Endothelial cell of umbilical vein (primary cell): ENCODE results near the gene YTHDF1. TPM values are rescaled to one million over a fixed set of nuclear protein-coding genes. Genes with fewer than 3 reads are reported as not detected.

Experiments used
- BruUV-seq: library from RNA; stranded (reverse); fragments of 400-500 nt; replicated peaks from 2 replicates; lab custom pipeline; 2021; lab: Mats Ljungman, UMichigan
- CTCF ChIA-PET: fragments of 300-600, 350-600 bp; sonication (Branson Sonifier 250); formaldehyde crosslinking; loops from one replicate; lab custom pipeline; 2021; ENCODE audit warnings: antibody characterized with exemption, inconsistent platforms; lab: Charles Lee
- POLR2A ChIA-PET: fragments of 300-600, 350-600 bp; sonication (Branson Sonifier 250); formaldehyde crosslinking; loops from one replicate; lab custom pipeline; 2021; ENCODE audit warnings: antibody characterized with exemption, inconsistent platforms; lab: Charles Lee
- DNase-seq: peaks from one replicate; pipeline ENCODE4 v3.0.0-alpha.2; 2011; ENCODE audit warnings: low read depth, low spot score
- FAIRE-seq: peaks from 2 replicates; lab custom pipeline; 2011; peaks lifted over from hg19 to GRCh38; lab: Jason Lieb, UNC
- H2AFZ ChIP-seq: 2 replicates; pipeline ENCODE4 v1.6.0; 2012; ENCODE audit warnings: low read depth, low read length, control low read depth, inconsistent platforms
- H3K27ac ChIP-seq: 2 replicates; pipeline ENCODE4 v1.5.1; 2011; ENCODE audit warnings: low read depth, mild to moderate bottlenecking, control low read depth, low read length, moderate library complexity; ENCODE audit not compliant: insufficient read depth
- H3K27me3 ChIP-seq, 2 experiments: 2 replicates each; pipeline versions ENCODE4 v1.6.0 to v1.6.1; 2011; ENCODE audit warnings: low read length in 2 of 2, mixed read lengths in 1 of 2; ENCODE audit not compliant: control insufficient read depth in 2 of 2, insufficient read depth in 2 of 2
- H3K36me3 ChIP-seq, 2 experiments: 2 replicates in 1 of 2; 3 replicates in 1 of 2; pipeline ENCODE4 v1.5.1; 2011; ENCODE audit warnings: low read length in 2 of 2, mild to moderate bottlenecking in 1 of 2, moderate library complexity in 1 of 2; ENCODE audit not compliant: control insufficient read depth in 2 of 2, insufficient read depth in 2 of 2; ENCODE audit errors: extremely low read depth in 1 of 2
- H3K4me1 ChIP-seq: 3 replicates; pipeline ENCODE4 v1.5.1; 2011; ENCODE audit warnings: mild to moderate bottlenecking, low read length; ENCODE audit not compliant: control insufficient read depth, insufficient read depth; ENCODE audit errors: extremely low read depth
- H3K4me2 ChIP-seq: 2 replicates; pipeline ENCODE4 v1.6.1; 2011; ENCODE audit warnings: low read length, control low read depth, mixed read lengths; ENCODE audit not compliant: insufficient read depth
- H3K4me3 ChIP-seq, 3 experiments: fragments of 200-600 bp in 1 of 3; sonication (generic), shearing (Covaris generic) in 1 of 3; replicated peaks in 1 of 3; 2 replicates each; pipeline ENCODE4 v1.5.1; 2011 to 2016; ENCODE audit warnings: control low read depth in 3 of 3, low read length in 3 of 3, mild to moderate bottlenecking in 2 of 3, inconsistent platforms in 1 of 3, low read depth in 1 of 3, moderate library complexity in 1 of 3; ENCODE audit not compliant: insufficient read depth in 1 of 3
- H3K79me2 ChIP-seq: 2 replicates; pipeline ENCODE4 v1.6.0; 2012; ENCODE audit warnings: low read length, inconsistent platforms; ENCODE audit not compliant: control insufficient read depth, insufficient read depth
- H3K9ac ChIP-seq: replicated peaks from 2 replicates; pipeline ENCODE3; 2011; ENCODE audit warnings: low read length, control low read depth; ENCODE audit not compliant: insufficient read depth; ENCODE audit errors: extremely low read depth
- H3K9me1 ChIP-seq: replicated peaks from 3 replicates; pipeline ENCODE4 v1.6.0; 2011; ENCODE audit warnings: mild to moderate bottlenecking, low read length; ENCODE audit not compliant: control insufficient read depth, insufficient read depth; ENCODE audit errors: extremely low read depth
- H3K9me3 ChIP-seq: replicated peaks from 2 replicates; pipeline ENCODE4 v1.5.1; 2012; ENCODE audit warnings: low read length, inconsistent platforms; ENCODE audit not compliant: control insufficient read depth, insufficient read depth
- H4K20me1 ChIP-seq: replicated peaks from 2 replicates; pipeline ENCODE3; 2011; ENCODE audit warnings: mild to moderate bottlenecking, low read length; ENCODE audit not compliant: control insufficient read depth, insufficient read depth; ENCODE audit errors: extremely low read depth
- EZH2 ChIP-seq: IDR thresholded peaks from 2 replicates; pipeline ENCODE4 v1.6.1; 2012; ENCODE audit warnings: borderline replicate concordance, low read depth, mild to moderate bottlenecking, moderate library complexity, low read length, inconsistent platforms; ENCODE audit not compliant: severe bottlenecking
- FOS ChIP-seq: IDR thresholded peaks from 2 replicates; pipeline ENCODE4 v1.6.1; 2011; ENCODE audit warnings: mild to moderate bottlenecking, low read length, moderate library complexity, borderline replicate concordance; ENCODE audit not compliant: insufficient read depth
- GATA2 ChIP-seq: IDR thresholded peaks from 2 replicates; pipeline ENCODE4 v1.7.0; 2011; ENCODE audit warnings: low read depth, mild to moderate bottlenecking, moderate library complexity, mixed read lengths, low read length; ENCODE audit not compliant: insufficient read length, insufficient read depth
- dilution Hi-C: fragments of 300-500 bp; cut with MboI; formaldehyde crosslinking; loops from one replicate; pipeline ENCODE4 v1.15.0; 2019; ENCODE audit warnings: low sequenced_read_pairs; ENCODE audit not compliant: extremely low pct_ligation_motif_present
- intact Hi-C: fragments of 100-400 bp; cut with micrococcal nuclease; formaldehyde crosslinking; loops from one replicate; pipeline ENCODE4 v1.10.0; 2022
- polyA plus RNA-seq, 4 experiments: library from polyadenylated mRNA; depleted of rRNA in 3 of 4; stranded (reverse) in 3 of 4; unstranded in 1 of 4; fragments of >200 nt; gene quantifications; 2 replicates each; pipeline versions ENCODE4 v1.2.1 to v1.2.3, GENCODE V29; 2011 to 2012; ENCODE audit warnings: missing spikeins in 1 of 4
- total RNA-seq: library from RNA; stranded (reverse); gene quantifications from 2 replicates; pipeline ENCODE4 v1.2.3, GENCODE V29; 2021
- TF ChIP-seq, protein P1 (sequence below), 2 donors: IDR thresholded peaks; 1 replicate in 1 of 2; 2 replicates in 1 of 2; pipeline ENCODE4 v1.5.1; 2011; ENCODE audit warnings: low read length in 2 of 2, mild to moderate bottlenecking in 2 of 2, moderate library complexity in 2 of 2, control low read depth in 1 of 2, inconsistent platforms in 1 of 2, low read depth in 1 of 2; ENCODE audit not compliant: insufficient read depth in 1 of 2; ENCODE audit errors: extremely low read depth in 1 of 2

The YTHDF1 gene
- total and polyA plus RNA-seq, 2 donors (not counting 3 experiments of a cell fraction or from before 2014, with no cell fraction given) = 25.2 to 44.4 TPM

DNA sequence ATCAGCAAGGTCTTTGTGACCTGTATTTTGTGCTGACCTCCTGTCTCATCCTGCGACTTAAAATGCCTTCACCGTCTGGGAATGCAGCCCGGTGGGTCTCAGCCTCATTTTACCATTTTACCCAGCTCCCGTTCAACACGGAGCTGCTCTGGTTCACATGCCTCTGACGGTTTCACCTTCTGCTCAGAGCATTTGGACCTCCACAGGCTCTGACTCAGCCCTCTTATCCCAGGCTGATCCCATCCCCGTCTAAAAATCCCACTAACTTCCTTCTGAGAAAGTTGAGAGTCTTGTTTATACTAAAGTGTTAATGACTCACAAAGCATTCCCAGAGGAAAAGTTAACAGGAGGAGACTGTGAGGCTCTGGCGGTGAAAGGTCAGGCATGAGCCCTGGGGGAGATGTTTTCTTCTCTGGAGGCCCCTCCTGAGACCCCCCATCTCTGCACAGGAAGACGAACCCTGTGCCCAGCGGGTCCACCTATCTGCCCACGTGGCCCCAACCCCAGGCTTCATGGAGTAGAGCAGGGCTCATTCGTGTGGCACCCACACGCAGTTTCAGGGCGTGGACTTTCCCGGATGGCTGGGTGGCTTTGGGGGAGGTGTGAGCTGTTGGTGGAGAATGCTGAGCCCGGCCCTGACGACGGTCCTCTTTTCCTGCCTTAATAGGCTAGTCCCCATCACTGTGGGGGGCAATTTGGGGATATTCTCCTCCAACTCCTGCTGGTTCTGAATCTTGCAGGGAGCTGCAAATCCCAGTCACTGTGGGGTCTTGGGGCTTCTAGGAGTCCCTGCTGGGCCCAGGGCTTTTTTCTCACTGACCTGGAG, 16.5 kb upstream of the YTHDF1 start:
- H3K9ac ChIP-seq = no peak overlapping the region
- no peaks in the 10 kb centered on the region for H3K9me3 ChIP-seq
- DNase-seq = peak; percentile 11
- no peak overlapping the region for H3K4me3 ChIP-seq
- H4K20me1 ChIP-seq = no peaks in the 10 kb centered on the region
- no TSS peak for BruUV-seq
- no peaks in the 10 kb centered on the region for H3K79me2 ChIP-seq
- peaks cover 0 to 10% of the 10 kb centered on the region in 2 experiments for H3K27me3 ChIP-seq
- no peaks in the 10 kb centered on the region for H3K9me1 ChIP-seq
- dilution Hi-C loops (no loop called here), intact Hi-C loops (loop anchor here (5.0 kb wide), 1 partner anchor 175 kb away; no protein-coding TSS in a partner anchor)
- CTCF ChIA-PET = interaction anchor here (0.7 to 11.0 kb wide), 5 partner anchors 8 to 231 kb away, joined by 3 to 116 read pairs (median 3); no protein-coding TSS in a partner anchor
- POLR2A ChIA-PET = interaction anchor here (0.5 kb wide), 1 partner anchor 89 kb away, joined by 4 read pairs; no protein-coding TSS in a partner anchor
- H2AFZ ChIP-seq = no peak overlapping the region
- H3K27ac ChIP-seq = no peak overlapping the region
- H3K4me1 ChIP-seq = no peaks in the 10 kb centered on the region
- H3K36me3 ChIP-seq = no peaks in the 10 kb centered on the region
- TF ChIP-seq EZH2 (no peak), FOS (peak; percentile 57), GATA2 (no peak)
- FAIRE-seq = peak; percentile 70
- no peak overlapping the region for H3K4me2 ChIP-seq

DNA sequence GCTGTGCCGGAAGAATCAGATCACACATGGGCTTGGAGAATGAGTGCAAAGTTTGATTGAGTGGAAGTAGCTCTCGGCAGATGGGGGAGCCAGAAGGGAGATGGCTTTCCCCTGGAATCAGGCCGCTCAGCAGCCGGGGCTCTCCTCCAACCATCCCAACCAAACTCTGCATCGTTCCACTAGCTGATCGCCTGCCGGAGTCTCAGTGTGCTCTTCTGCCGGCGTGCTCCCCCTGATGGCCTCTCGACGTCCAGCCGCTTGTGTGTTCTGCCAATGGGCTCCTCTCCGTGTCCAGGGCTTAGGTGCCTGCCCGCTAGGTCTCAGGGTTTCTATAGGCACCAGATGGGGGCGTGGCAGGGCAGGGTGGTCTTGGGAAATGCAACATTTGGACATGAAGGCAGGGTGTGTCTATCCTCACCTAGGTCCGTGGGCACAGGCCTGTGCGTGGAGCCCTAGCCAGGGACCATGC, 14.9 kb upstream of the YTHDF1 start:
- BruUV-seq = no TSS peak
- Histone ChIP-seq H3K4me2 (no peak overlapping the region), H3K9me3 (no peaks in the 10 kb centered on the region), H2AFZ (no peak overlapping the region), H3K4me1 (no peaks in the 10 kb centered on the region), H3K36me3 (no peaks in the 10 kb centered on the region), H3K79me2 (no peaks in the 10 kb centered on the region), H3K9ac (no peak overlapping the region), H4K20me1 (no peaks in the 10 kb centered on the region), H3K9me1 (no peaks in the 10 kb centered on the region), H3K4me3 (no peak overlapping the region), H3K27me3 (peaks cover 0 to 10% of the 10 kb centered on the region in 2 experiments), H3K27ac (no peak overlapping the region)
- peak; percentile 54 for DNase-seq
- intact Hi-C loops (loop anchor here (5.0 kb wide), 1 partner anchor 174 kb away; no protein-coding TSS in a partner anchor), dilution Hi-C loops (no loop called here)
- ChIA-PET CTCF (interaction anchor here (1.0 to 2.3 kb wide), 9 partner anchors 11 to 408 kb away, joined by 3 to 15 read pairs (median 6); partner anchors contain the start of gene YTHDF1), POLR2A (no interaction called here)
- TF ChIP-seq, protein P1, sequence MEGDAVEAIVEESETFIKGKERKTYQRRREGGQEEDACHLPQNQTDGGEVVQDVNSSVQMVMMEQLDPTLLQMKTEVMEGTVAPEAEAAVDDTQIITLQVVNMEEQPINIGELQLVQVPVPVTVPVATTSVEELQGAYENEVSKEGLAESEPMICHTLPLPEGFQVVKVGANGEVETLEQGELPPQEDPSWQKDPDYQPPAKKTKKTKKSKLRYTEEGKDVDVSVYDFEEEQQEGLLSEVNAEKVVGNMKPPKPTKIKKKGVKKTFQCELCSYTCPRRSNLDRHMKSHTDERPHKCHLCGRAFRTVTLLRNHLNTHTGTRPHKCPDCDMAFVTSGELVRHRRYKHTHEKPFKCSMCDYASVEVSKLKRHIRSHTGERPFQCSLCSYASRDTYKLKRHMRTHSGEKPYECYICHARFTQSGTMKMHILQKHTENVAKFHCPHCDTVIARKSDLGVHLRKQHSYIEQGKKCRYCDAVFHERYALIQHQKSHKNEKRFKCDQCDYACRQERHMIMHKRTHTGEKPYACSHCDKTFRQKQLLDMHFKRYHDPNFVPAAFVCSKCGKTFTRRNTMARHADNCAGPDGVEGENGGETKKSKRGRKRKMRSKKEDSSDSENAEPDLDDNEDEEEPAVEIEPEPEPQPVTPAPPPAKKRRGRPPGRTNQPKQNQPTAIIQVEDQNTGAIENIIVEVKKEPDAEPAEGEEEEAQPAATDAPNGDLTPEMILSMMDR (IDR thresholded peaks at IDR 0.05; ENCODE audit: extremely low read depth in 1 of 2, insufficient read depth in 1 of 2, low read depth in 1 of 2, low read length in 2 of 2) = peak; percentile 25 to 78
- no peak for TF ChIP-seq FOS
- FAIRE-seq = peak; percentile 77
